Mesenteric fat pad (tissue), 1 donor: ENCODE measurements around the gene PACRG. TPM values are rescaled to one million over a fixed set of nuclear protein-coding genes. Genes with fewer than 3 reads are reported as not detected.
"Not testable (repeated sequence)": the region's sequence is repeated elsewhere in the genome, so short reads cannot be mapped to it uniquely, and the experiment has no call there.

ENCODE experiments used
- DNase-seq: peaks from one replicate; pipeline ENCODE4 v3.0.0-alpha.2; 2020; ENCODE audit warnings: low spot score
- total RNA-seq: library from RNA; stranded (reverse); fragmentation: NEBNext Ultra II Directional; extraction: Animal tissue kit (Norgen Biotek cat#: 25700); gene quantifications from one replicate; pipeline ENCODE4 v1.2.1, GENCODE V29; 2021
- donor health status: DM: yes; HTN: yes; CAD: no.

Gene PACRG
- total RNA-seq, 1 donor from 2014 or later, result not detected

GRCh38 chr6:162922563-162923166 lies 194.9 kb downstream of the PACRG start:
- no peak for DNase-seq

DNA sequence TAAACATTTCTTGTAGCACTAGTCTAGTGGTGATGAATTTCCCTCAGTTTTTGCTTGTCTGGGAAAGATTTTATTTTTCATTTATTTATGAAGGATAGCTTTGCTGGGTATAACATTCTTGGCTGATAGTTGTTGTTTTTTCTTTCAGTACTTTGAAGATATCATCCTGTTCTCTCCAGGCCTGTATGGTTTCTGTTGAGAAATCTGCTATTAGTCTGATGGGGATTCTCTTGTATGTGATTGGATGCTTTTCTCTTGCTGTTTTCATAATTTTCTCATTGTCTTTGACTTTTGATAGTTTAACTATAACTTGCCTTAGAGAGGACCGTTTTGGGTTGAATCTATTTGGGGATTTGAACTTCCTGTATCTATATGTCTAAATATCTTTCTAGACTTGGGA lies 207.1 kb downstream of the PACRG start:
- DNase-seq, result no peak

- no peak for DNase-seq
Measured at GRCh38 chr6:162940426-162940825, 212.7 kb downstream of the PACRG start.

DNA sequence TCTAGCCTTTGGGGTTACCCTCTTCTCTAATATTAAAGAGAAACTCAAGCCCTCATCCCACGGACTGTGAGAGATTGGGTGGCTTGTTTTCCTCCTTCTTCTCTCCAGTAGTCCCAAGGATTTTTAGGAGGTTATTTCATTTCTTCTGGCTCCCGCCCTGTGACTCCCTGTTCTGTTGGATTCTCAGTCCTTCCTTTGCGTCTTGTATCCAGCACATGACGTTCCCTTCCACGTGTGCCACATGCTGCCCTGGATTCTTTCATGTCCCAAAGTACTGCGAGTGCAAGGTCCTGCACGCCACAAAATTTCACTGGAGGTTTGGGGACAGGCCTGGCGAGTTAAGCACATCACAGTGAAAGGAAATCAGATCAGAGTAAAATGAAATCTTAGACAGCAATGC lies 213.4 kb downstream of the PACRG start:
- no peak for DNase-seq

GRCh38 chr6:162942866-162943265 lies 215.1 kb downstream of the PACRG start:
- no peak for DNase-seq

- DNase-seq, result no peak
Measured at GRCh38 chr6:162943369-162943768, 215.6 kb downstream of the PACRG start.

DNA sequence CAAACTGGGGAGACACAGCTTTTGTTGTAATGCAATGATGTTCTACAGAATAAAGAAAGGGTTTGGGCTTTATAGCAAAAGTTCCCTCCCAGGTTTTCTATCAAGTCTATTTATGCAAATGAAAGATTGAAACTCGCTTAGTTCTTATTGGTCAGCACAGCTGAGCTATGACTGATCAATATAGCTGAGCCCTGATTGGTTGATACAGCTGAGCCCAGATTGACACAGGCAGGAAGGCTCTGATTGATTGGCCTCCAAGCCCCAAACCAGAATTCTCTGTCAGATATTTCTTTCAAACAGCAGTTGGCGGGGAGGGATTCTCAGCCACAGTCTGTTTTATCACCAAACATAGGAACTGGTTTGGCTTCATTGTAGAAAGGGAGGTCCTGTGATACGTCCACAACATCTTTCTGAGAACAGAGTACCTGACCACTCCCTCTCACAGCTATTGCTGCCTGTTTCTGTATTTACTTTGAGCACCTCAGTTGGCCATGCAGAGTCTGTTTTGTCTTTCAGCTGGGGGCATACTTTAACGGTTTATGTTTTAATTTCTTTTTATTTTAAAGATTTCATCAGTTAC lies 223.5 kb downstream of the PACRG start:
- no peak for DNase-seq

DNA sequence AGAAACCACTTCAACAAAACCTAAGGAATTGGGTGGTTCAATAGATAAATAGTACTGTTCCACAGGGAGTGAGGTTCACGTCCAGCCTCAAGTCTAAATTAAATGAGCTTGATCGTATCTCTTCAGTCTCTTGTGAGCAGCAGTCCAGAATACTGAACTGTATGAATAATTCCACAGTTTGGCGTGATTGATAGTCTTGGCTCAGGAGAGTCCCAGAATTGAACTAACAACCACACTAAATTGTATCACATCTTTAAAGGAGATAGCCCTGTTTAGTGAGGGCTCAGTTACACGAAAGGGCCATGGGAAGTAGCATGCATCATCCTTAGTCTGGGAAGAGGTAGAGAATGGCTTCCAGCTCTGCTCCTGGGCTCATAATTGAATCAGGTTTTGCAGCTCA lies 224.6 kb downstream of the PACRG start:
- DNase-seq, result no peak

DNA sequence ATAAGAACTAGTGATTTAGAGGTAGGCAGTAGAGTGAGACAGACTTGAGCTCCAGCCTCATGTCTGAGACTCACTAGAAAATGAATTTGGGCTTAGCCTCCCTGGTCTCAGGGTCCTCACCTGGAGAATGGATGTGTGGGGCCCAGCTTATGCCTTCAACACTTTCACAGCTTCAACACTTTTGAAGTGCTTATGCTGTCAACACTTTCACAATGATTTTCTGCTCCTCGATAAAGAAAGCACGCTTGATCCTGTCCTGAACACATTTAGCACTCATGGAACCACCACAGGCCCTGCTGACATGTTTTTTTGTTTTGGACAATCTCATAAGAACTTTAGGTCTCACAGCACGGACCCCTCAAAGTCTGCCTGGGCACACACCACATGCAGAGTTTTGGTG lies 229.3 kb downstream of the PACRG start:
- DNase-seq, result no peak

- DNase-seq, result no peak
Measured at GRCh38 chr6:162960679-162961457, 233.1 kb downstream of the PACRG start.

- no peak for DNase-seq
Measured at GRCh38 chr6:162962093-162962492, 234.3 kb downstream of the PACRG start.

GRCh38 chr6:162963861-162964260 lies 236.1 kb downstream of the PACRG start:
- DNase-seq, result no peak

DNA sequence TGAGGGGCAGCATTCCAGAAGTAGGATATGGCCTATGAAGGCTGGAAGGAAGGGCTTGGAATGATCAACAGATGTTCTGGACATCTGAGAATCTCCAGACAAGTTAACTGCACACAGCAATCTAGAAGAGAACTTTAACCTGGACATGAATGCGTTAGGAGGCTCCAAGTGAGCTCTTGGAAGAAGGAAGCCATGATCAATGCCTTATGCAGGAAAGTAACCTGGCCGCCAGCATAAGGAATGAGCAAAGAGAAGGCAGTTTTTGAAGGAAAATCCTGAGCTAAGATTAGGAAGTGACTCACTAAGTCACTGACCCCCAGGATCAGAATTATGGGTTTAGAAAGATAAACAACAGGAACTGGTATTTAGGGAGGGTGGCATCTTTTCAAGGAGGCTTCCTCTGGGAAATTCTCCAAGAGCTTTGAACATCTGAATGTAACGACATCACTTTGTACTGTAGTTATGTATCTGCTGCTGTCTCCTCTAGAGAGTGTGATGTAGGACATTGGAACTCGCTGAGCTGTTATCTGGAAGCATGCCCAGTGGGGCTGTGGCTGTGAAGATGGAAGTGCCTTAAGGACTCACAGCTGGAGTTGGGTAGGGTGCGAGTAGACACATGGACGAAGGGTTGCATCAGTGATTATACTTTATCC lies 236.8 kb downstream of the PACRG start:
- no peak for DNase-seq

- no peak for DNase-seq
Measured at GRCh38 chr6:162965366-162965765, 237.6 kb downstream of the PACRG start.

GRCh38 chr6:162970246-162970645 lies 242.5 kb downstream of the PACRG start:
- no peak for DNase-seq

GRCh38 chr6:162971356-162971755 lies 243.6 kb downstream of the PACRG start:
- DNase-seq, result no peak

DNA sequence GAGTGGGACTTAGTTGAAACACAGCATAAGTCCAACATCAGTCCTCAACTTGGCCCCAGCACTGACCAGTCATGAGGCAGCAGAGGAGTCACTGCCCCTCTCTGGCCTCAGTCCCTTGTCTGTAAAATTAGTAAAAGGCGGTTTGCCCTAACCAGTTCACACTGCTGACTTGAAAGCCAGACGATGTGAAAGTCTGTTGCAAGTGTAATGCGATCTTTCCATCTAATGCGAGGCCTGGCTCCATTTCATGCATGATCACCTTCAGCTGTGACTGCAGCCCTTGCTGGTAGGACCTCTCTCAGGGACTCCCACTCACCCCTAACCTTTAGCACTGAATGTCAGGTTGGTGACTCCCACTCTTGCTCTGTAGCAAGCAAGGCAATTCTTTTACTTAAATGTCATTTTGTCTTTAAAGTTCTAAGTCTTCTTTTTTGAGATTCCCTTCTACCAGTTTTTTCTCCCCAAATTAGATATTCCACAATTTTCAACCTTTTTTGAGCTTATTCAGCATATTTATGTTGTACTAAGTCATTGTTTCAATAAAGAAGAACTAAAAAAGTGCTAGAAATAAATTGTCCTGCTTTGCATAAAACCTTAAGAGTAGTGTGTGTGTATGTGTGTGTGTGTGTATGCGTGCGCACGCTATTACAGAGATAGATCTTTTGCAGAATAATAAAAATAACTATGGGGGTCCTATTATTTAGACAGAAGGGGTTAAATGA lies 245.5 kb downstream of the PACRG start:
- DNase-seq, result no peak

- DNase-seq, result no peak
Measured at GRCh38 chr6:162973980-162974379, 246.2 kb downstream of the PACRG start.

DNA sequence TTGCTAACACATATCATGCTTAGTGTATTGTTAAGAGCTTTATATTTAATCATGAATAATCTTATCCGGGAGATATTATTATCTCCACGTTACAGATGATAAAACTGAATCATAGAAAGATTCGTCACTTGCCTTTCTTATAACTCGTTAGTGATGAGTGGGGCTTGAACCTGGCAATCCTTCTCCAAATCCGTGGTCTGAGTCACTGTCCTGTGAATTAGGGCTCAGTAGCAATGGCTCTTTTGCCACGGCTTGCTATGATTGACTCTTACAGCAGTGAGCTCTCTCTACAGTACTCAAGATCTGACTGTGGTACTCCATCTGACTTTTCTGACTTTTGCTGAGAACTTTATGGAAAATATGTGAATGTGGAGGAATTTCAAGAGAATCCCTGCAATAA lies 246.9 kb downstream of the PACRG start:
- DNase-seq, result no peak

GRCh38 chr6:162976141-162976540 lies 248.4 kb downstream of the PACRG start:
- no peak for DNase-seq

- not testable (repeated sequence) for DNase-seq
Measured at GRCh38 chr6:162983234-162983633, 255.5 kb downstream of the PACRG start.
